ENCODE measurements around the gene STX1B. TPM values are rescaled to one million over a fixed set of nuclear protein-coding genes. Genes with fewer than 3 reads are reported as not detected.
A peak's percentile ranks its signal among the peaks of the same experiment; 100 is the strongest.

Gene STX1B
- total and polyA plus RNA-seq, 10 donors: 0.29 to 4.2 (median 1.5) TPM

GRCh38 chr16:30961384-30961783 is 49.1 kb downstream of the STX1B start:
- TF ChIP-seq POLR2A (IDR thresholded peaks at IDR 0.05) (no peak), POLR2AphosphoS5 (IDR thresholded peaks at IDR 0.05) (peak in 1 of 3 donors; percentile 11)
- TF ChIP-seq, protein P1, sequence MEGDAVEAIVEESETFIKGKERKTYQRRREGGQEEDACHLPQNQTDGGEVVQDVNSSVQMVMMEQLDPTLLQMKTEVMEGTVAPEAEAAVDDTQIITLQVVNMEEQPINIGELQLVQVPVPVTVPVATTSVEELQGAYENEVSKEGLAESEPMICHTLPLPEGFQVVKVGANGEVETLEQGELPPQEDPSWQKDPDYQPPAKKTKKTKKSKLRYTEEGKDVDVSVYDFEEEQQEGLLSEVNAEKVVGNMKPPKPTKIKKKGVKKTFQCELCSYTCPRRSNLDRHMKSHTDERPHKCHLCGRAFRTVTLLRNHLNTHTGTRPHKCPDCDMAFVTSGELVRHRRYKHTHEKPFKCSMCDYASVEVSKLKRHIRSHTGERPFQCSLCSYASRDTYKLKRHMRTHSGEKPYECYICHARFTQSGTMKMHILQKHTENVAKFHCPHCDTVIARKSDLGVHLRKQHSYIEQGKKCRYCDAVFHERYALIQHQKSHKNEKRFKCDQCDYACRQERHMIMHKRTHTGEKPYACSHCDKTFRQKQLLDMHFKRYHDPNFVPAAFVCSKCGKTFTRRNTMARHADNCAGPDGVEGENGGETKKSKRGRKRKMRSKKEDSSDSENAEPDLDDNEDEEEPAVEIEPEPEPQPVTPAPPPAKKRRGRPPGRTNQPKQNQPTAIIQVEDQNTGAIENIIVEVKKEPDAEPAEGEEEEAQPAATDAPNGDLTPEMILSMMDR (IDR thresholded peaks at IDR 0.05 in 8 of 11, conservative IDR thresholded peaks at IDR 0.05 in 3 of 11): no peak

GRCh38 chr16:30958175-30959079 is 52.0 kb downstream of the STX1B start:
- peak; percentile 91 for DNase-seq
- intact Hi-C loops (cut with DNase I; ENCODE audit: low total_unique reads): no loop called here
- Histone ChIP-seq H3K4me3 (peak overlapping the region; percentile 71 to 94 (median 81)), H3K4me1 (peaks cover 21 to 54% (median 34%) of the 10 kb centered on the region in 6 donors), H3K27ac (peak overlapping the region; percentile 96 to 100 (median 98)), H3K27me3 (replicated peaks in 1 of 7) (no peaks in the 10 kb centered on the region), H3K9me3 (no peaks in the 10 kb centered on the region), H3K36me3 (peaks cover 2 to 56% (median 44%) of the 10 kb centered on the region in 6 donors)
- no peak for TF ChIP-seq POLR2A (IDR thresholded peaks at IDR 0.05)
- TF ChIP-seq POLR2AphosphoS5 (IDR thresholded peaks at IDR 0.05): no peak
- TF ChIP-seq, protein P1 (IDR thresholded peaks at IDR 0.05 in 8 of 11, conservative IDR thresholded peaks at IDR 0.05 in 3 of 11): no peak
- WGBS, 5 donors: 15 to 33% (median 20%) methylated on average over 25 to 55 of the region's 55 CpGs

More at GRCh38 chr16:30961384-30961783, 49.1 kb downstream of the STX1B start:
- 91 to 97% (median 93%) methylated on average over 11 of the region's 11 CpGs for WGBS, 5 donors
- Histone ChIP-seq H3K36me3 (peaks cover 4 to 77% (median 72%) of the 10 kb centered on the region in 6 donors), H3K4me1 (peaks cover 17 to 43% (median 25%) of the 10 kb centered on the region in 6 donors), H3K9me3 (no peaks in the 10 kb centered on the region), H3K4me3 (no peak overlapping the region), H3K27ac (no peak overlapping the region), H3K27me3 (replicated peaks in 1 of 7) (no peaks in the 10 kb centered on the region)
- no peak for DNase-seq
- intact Hi-C loops (cut with DNase I; ENCODE audit: low total_unique reads): no loop called here

DNA sequence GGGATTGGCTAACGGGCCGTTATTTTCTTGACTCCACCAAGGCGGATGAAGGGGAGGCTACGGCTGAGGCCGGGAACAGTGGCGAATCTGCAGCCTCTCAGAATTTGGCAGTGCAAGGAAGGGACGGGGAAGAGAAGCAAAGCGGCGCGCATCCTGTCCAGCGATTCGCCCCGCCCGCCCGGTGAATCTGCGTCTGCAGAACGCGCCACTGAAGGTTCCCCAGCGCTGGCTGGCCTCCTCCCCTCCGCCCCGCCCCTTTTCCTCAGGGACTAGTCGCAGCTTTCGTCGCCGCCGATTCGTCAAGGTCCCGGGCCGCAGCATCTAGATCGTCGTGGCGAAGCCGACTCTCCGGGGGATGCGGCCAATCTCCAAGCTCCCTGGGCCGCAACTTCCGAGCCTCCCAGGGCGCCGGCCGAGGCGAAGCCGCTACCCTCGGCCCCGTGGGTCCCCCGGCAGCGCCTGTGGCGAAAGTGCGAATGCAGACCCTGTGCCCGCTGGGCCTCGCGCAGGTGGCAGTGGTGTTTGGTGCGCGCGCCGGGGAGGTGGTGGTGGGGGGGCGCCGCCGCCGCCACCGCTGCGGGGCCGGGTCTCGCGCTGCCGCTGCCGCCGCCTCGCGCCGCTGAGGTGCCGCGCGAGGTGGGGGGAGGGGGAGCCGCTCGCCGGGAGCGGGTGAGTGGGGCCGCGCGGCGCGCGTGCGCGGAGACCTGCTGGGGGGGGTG is 52.8 kb downstream of the STX1B start, which contains the start of gene SETD1A:
TSS of gene SETD1A (plus strand) at position 299 of the 719 bp plus-strand sequence. CDS start 978 bp downstream, outside the sequence.
- Histone ChIP-seq H3K27me3 (replicated peaks in 1 of 7) (no peaks in the 10 kb centered on the region), H3K36me3 (peaks cover 2 to 54% (median 37%) of the 10 kb centered on the region in 6 donors), H3K4me3 (peak within 1 kb of the TSS; percentile 71 to 94 (median 81)), H3K9me3 (no peaks in the 10 kb centered on the region), H3K27ac (peak within 1 kb of the TSS; percentile 96 to 100 (median 98)), H3K4me1 (peaks cover 21 to 62% (median 36%) of the 10 kb centered on the region in 6 donors)
- intact Hi-C loops (cut with DNase I; ENCODE audit: low total_unique reads): no loop called here
- DNase-seq: peak; percentile 99
- WGBS, 5 donors: 0% methylated on average over 20 to 85 of the region's 85 CpGs
- TF ChIP-seq POLR2A (IDR thresholded peaks at IDR 0.05) (peak in 1 of 3 donors; percentile 58), POLR2AphosphoS5 (IDR thresholded peaks at IDR 0.05) (peak; percentile 86 to 91 (median 88))
- TF ChIP-seq, protein P1 (IDR thresholded peaks at IDR 0.05 in 8 of 11, conservative IDR thresholded peaks at IDR 0.05 in 3 of 11): peak in 5 of 11 experiments; percentile 13 to 36 (median 26)
